ENCODE measurements around the gene TMEM134. TPM values are rescaled to one million over a fixed set of nuclear protein-coding genes. Genes with fewer than 3 reads are reported as not detected.

Gene TMEM134
- total RNA-seq, 1 donor = 18.6 TPM

GRCh38 chr11:67507864-67508485 lies 38.9 kb upstream of the TMEM134 start, which contains the start of gene CDK2AP2:
Gene CDK2AP2 (minus strand): TSS chr11:67508162. CDS start chr11:67508082, 80 bp downstream.
- peak; percentile 100 for DNase-seq (ENCODE audit: low read depth)
- no peak for TF ChIP-seq CTCF (IDR thresholded peaks at IDR 0.05; ENCODE audit: insufficient read depth, low read depth, low read length)
- H3K4me3 ChIP-seq (ENCODE audit: low read depth, low read length) = peak within 1 kb of the TSS; percentile 90

DNA sequence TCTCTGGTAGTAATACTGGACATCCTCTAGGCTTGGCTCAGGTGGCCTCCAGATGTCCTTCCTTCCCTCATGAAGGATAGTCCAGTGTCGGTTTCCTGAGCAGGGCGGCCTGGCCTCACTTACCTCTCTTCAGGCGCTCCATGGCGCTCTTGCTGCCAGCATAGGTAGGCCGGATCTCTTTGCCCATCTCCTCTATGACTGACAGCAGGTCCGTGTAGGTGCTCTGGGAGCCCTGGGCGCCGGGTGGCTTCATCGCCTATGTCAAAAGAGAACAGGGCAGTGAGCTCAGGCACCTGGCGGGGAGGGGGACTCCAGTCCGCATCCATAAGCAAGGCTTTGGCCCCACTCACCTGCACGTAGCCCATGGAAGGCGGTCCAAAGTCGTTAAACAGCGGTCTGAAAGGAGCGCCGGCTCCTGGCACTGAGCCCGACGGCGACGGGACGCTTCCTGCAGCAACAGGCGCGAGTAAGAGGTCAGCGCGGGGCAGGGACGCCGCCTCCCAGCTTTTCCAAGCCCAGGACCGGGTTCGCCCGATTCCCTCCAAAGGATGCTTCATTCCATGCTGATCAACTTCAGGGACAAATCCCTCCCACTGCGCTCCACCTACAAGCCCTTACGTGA lies 38.3 kb upstream of the TMEM134 start:
- H3K4me3 ChIP-seq (ENCODE audit: low read depth, low read length) = peak overlapping the region; percentile 90
- no peak for DNase-seq (ENCODE audit: low read depth)
- TF ChIP-seq CTCF (IDR thresholded peaks at IDR 0.05; ENCODE audit: insufficient read depth, low read depth, low read length) = no peak

DNA sequence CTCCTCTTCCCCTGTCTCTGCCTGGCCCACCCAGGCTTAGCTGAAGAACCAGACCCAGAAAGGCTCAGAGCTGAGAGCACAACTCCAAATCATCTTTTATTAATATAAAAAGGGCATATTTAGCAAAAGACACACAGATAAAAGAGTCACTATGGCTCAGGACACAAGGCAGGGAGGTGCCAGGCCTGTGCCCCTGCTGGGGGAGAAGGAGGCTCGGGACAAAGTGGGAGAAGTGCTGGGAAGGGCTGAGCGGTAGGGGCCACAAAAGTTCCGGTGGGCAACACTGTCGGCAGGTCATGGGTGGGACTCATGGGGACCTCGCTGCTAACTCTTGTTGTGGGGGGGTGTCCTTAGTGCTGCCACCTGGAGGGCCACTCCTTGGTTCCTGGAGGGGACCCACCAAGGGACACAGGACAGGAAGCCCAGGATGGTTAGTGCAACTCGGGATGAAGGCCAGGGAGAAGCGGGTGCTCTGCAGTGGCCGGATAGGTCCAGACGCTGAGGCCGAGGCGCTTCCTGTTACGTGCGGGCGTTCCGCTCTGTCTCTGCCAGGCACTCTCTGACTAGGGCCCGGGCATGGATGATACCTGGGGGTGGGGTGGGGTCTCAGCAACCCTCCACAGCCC lies 37.5 kb upstream of the TMEM134 start:
- TF ChIP-seq CTCF (IDR thresholded peaks at IDR 0.05; ENCODE audit: insufficient read depth, low read depth, low read length) = no peak
- DNase-seq (ENCODE audit: low read depth) = no peak
- H3K4me3 ChIP-seq (ENCODE audit: low read depth, low read length) = no peak overlapping the region

DNA sequence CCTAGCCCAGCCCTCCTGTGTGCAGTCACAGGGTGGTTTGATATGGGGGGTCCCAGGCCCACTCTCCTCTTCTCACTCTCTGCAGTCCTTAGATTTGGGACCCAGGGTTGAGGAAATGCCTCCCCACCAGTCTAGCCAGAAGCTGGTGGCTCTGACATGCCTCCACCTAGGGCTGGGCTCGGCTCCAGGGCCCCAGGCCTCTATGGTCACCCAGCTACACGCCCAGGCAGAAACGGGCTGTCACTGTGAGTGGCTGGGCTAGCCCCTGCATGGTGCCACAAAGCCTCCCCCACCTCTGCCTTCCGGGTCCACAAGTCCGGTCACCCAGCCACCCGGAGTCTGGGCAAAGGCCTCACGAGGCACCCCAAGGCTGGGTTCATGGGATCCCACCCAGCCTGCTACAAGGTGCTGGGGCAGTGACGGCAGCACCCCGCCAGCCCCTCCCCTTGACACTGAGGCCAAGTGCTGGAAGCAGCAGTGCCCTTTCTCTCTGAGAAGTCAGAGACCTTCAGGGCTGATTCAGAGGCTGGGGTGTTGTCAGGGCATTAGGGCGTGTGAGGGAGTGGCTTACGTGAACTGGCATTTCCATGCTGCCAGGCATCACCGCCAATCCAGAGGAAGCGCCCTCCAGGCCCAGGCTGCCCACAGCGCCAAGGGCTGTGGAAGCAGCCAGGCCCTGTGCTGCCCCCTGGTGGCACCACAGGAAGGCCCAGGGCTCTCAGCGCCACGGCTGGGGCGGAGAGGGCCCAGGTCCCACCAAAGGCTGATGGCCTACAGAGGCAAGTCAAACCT lies 36.8 kb upstream of the TMEM134 start:
- peak; percentile 95 for TF ChIP-seq CTCF (IDR thresholded peaks at IDR 0.05; ENCODE audit: insufficient read depth, low read depth, low read length)
- DNase-seq (ENCODE audit: low read depth) = peak; percentile 88
- H3K4me3 ChIP-seq (ENCODE audit: low read depth, low read length) = peak overlapping the region; percentile 81

GRCh38 chr11:67504950-67505581 lies 36.0 kb upstream of the TMEM134 start, which contains the start of gene PITPNM1:
Gene PITPNM1 (minus strand): TSS chr11:67505363. CDS start chr11:67504180, 1,183 bp downstream.
- peak; percentile 51 for DNase-seq (ENCODE audit: low read depth)

More at GRCh38 chr11:67504950-67505581, 36.0 kb upstream of the TMEM134 start, which contains the start of gene PITPNM1:
- H3K4me3 ChIP-seq (ENCODE audit: low read depth, low read length) = peak within 1 kb of the TSS; percentile 81
- no peak for TF ChIP-seq CTCF (IDR thresholded peaks at IDR 0.05; ENCODE audit: insufficient read depth, low read depth, low read length)

Data from fibroblast of villous mesenchyme (primary cell).